ENCODE data around the gene ATXN7L2.
A peak's percentile ranks its signal among the peaks of the same experiment; 100 is the strongest.

The ATXN7L2 gene

GRCh38 chr1:109447524-109447923 is 36.2 kb upstream of the ATXN7L2 start:
- TF ChIP-seq ZFX (IDR thresholded peaks at IDR 0.05; ENCODE audit: borderline replicate concordance) (no peak), CTCF (IDR thresholded peaks at IDR 0.05) (no peak)
- no peak overlapping the region for H3K27ac ChIP-seq

GRCh38 chr1:109454497-109455133 is 29.1 kb upstream of the ATXN7L2 start:
- no peak for TF ChIP-seq CTCF (IDR thresholded peaks at IDR 0.05)
- no peak for TF ChIP-seq ZFX (IDR thresholded peaks at IDR 0.05; ENCODE audit: borderline replicate concordance)
- no peak overlapping the region for H3K27ac ChIP-seq

GRCh38 chr1:109457819-109458218 is 25.9 kb upstream of the ATXN7L2 start:
- H3K27ac ChIP-seq = no peak overlapping the region
- TF ChIP-seq ZFX (IDR thresholded peaks at IDR 0.05; ENCODE audit: borderline replicate concordance) (no peak), CTCF (IDR thresholded peaks at IDR 0.05) (no peak)

- H3K27ac ChIP-seq = peak overlapping the region; percentile 42
- no peak for TF ChIP-seq CTCF (IDR thresholded peaks at IDR 0.05)
- TF ChIP-seq ZFX (IDR thresholded peaks at IDR 0.05; ENCODE audit: borderline replicate concordance) = no peak
Observed at GRCh38 chr1:109466125-109466451, 17.6 kb upstream of the ATXN7L2 start.

GRCh38 chr1:109466452-109467300 is 17.0 kb upstream of the ATXN7L2 start, which contains the start of gene SYPL2:
TSS of gene SYPL2 (plus strand) at chr1:109466546. CDS start at chr1:109466844, 298 bp downstream.
- TF ChIP-seq CTCF (IDR thresholded peaks at IDR 0.05) = peak; percentile 24; the same call in 1 of the 2 replicates
- TF ChIP-seq ZFX (IDR thresholded peaks at IDR 0.05; ENCODE audit: borderline replicate concordance) = no peak

GRCh38 chr1:109467301-109467777 is 16.4 kb upstream of the ATXN7L2 start:
- TF ChIP-seq CTCF (IDR thresholded peaks at IDR 0.05) = no peak
- TF ChIP-seq ZFX (IDR thresholded peaks at IDR 0.05; ENCODE audit: borderline replicate concordance) = no peak
- H3K27ac ChIP-seq = no peak overlapping the region

More at GRCh38 chr1:109466452-109467300, 17.0 kb upstream of the ATXN7L2 start, which contains the start of gene SYPL2:
- peak within 1 kb of the TSS; percentile 42 for H3K27ac ChIP-seq

GRCh38 chr1:109468061-109468460 is 15.6 kb upstream of the ATXN7L2 start:
- TF ChIP-seq CTCF (IDR thresholded peaks at IDR 0.05) = no peak
- no peak for TF ChIP-seq ZFX (IDR thresholded peaks at IDR 0.05; ENCODE audit: borderline replicate concordance)
- H3K27ac ChIP-seq = no peak overlapping the region

All from 22Rv1 (cell line).